GM19238 (cell line): ENCODE measurements around the gene USP9X.
"Not testable (repeated sequence)": the region's sequence is repeated elsewhere in the genome, so short reads cannot be mapped to it uniquely, and the experiment has no call there.

Experiments
- DNase-seq: peaks from one replicate; pipeline ENCODE4 v3.0.0; 2011; ENCODE audit warnings: low spot score; ENCODE audit not compliant: insufficient read length

Gene USP9X

GRCh38 chrX:41276661-41277506 lies 191.6 kb downstream of the USP9X start:
- no peak for DNase-seq

GRCh38 chrX:41282307-41282706 lies 197.1 kb downstream of the USP9X start:
- DNase-seq, result not testable (repeated sequence)

GRCh38 chrX:41285928-41286327 lies 200.7 kb downstream of the USP9X start:
- not testable (repeated sequence) for DNase-seq
